WI38 (cell line): ENCODE results near the gene COIL.

Source experiments
- H3K4me3 ChIP-seq: 2 replicates; pipeline ENCODE4 v1.5.1; 2011; ENCODE audit warnings: low read depth, mild to moderate bottlenecking, control low read depth, low read length
- TF ChIP-seq, protein P1 (sequence below): IDR thresholded peaks from 2 replicates; pipeline ENCODE4 v1.5.1; 2012; ENCODE audit warnings: low read depth, mild to moderate bottlenecking, control low read depth, low read length

COIL gene

DNA sequence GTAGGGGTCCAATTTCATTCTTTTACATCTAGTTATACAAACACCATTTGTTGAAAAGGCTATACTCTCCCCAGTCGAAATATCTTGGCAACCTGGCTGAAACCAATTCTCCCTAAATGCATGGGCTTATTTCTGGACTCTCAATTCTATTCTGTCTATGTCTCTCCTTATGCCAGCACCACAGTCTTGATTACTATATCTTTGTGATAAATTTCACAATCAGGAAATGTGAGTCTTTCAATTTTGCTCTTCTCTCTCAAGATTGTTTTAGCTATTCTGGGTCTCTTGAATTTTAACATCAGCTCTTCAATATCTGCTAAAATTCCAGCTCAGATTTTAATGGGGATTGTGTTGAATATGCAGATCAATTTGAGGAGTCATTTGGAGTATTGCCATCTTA, 41.1 kb downstream of the COIL start:
- TF ChIP-seq, protein P1, sequence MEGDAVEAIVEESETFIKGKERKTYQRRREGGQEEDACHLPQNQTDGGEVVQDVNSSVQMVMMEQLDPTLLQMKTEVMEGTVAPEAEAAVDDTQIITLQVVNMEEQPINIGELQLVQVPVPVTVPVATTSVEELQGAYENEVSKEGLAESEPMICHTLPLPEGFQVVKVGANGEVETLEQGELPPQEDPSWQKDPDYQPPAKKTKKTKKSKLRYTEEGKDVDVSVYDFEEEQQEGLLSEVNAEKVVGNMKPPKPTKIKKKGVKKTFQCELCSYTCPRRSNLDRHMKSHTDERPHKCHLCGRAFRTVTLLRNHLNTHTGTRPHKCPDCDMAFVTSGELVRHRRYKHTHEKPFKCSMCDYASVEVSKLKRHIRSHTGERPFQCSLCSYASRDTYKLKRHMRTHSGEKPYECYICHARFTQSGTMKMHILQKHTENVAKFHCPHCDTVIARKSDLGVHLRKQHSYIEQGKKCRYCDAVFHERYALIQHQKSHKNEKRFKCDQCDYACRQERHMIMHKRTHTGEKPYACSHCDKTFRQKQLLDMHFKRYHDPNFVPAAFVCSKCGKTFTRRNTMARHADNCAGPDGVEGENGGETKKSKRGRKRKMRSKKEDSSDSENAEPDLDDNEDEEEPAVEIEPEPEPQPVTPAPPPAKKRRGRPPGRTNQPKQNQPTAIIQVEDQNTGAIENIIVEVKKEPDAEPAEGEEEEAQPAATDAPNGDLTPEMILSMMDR, result no peak
- H3K4me3 ChIP-seq, result no peak overlapping the region

DNA sequence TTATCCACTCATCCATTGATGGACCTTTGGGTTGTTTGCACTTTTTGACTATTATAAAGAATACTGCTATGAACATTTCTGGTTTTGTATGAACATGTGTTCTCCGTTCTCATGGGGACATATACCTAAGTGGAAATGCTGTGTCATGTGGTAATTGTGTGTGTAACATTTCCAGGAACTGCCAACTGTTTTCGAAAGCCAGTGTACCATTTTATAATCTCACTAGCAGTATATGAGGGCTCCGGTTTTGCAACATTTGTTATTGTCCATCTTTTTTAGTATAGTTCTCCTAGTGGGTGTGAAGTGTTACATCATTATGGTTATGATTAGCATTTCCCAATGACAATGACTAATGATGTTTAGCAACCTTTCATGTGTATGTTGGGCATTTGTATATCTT, 41.9 kb downstream of the COIL start:
- no peak overlapping the region for H3K4me3 ChIP-seq
- TF ChIP-seq, protein P1, result no peak

DNA sequence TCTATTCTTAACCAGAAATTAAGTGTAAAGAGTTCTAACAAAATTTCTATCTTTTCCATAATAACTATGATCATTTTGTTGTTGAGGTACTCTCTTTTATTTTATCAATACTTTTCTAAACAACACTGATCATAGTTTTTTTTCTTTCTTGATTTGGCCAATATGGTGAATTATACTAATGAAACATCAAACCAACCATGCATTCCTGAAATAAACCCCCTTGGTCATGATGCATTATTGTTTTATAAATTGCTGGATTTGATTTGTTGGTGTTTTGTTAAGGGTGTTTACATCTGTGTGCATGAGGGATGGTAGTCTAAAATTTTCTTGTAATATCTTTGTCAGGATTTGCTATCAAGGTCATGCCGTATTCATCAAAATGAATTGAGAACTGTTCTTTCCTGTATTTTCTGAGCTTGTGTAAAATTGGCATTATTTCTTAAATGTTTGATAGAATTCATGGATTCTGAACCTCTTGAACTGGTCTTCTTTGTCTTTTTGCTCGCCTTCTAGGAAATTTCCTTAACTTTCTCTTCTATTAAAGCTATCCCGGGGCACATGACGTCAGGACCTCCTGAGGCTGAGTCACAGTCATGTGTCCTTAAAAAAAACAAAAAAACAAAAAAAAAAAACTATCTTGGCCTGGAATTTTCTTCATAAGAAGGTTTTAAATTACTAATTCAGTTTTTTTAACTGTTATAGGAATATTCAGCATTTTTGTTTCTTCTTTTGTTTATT, 43.1 kb downstream of the COIL start:
- TF ChIP-seq, protein P1, result no peak
- no peak overlapping the region for H3K4me3 ChIP-seq

DNA sequence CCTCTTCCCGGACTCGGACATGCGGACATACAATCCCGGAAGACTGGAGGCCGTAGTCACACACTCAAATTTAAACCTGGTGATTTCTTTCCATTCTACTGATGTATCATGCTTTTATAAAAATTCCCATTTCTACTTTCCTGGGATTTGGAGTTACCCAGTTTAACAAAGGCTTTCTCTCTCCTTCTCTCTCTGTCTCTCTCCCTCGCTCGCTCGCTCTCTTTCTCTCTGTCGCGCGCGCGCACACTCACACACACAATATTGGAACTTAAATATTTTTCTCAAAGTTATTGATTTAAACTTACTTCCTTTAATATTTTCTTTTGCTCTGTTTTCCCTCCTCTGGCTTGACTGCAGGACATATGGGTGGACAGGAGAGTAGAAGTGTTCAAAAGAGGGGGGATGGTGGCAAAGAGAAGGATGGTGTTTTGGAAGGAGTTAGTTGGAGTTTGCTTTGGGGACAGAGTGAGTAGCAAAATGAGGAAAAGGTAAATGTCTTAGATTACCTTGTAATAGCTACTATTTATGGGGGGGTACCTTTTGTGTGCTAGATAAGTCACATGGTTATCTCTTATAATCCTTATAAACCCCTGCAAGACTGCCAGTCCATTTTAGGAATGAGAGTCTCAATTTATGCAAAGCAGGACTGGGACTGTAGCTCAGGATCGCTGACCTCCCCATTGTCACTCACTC, 46.1 kb downstream of the COIL start:
- TF ChIP-seq, protein P1, result no peak
- H3K4me3 ChIP-seq, result peak overlapping the region; percentile 90

DNA sequence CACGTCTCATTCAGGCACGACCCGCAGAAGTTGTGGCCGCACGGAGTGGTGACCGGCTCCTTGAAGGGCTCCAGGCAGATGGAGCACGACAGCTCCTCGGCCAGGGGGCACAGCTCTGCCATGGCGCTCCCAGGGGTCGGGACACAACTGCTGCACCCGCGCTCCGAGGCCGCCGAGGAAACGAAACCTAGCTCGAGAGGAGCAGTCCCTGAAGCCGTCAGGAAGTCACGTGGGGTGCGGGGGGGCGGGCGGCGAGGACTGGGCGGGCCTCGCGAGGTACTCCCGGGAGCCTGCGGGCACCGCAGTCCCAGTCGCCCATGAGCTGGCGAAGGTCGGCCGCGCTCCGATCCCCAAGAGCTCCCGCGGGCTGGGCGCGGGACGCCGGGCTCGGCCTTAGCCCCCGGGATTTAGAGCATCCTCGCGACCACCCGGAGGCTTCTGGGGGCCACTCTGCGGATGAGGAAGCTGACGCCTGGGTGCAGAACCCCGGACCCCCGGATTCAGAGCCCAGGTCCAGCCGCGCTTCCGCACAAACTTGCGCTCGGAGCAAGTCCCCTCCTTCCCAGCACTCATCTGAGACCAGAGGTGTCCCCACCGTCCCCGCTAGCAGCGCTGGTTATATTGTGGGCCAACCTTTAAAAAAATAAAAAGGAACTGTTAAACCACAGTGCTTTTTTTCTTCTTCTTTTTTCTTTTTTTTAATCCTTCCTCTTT, 46.8 kb downstream of the COIL start, which contains the start of gene TRIM25:
Gene TRIM25, minus strand, starts transcription at position 183 of the 714 bp plus-strand sequence. Its CDS starts 61 bp downstream, at position 122.
- TF ChIP-seq, protein P1, result no peak
- peak within 1 kb of the TSS; percentile 90 for H3K4me3 ChIP-seq

DNA sequence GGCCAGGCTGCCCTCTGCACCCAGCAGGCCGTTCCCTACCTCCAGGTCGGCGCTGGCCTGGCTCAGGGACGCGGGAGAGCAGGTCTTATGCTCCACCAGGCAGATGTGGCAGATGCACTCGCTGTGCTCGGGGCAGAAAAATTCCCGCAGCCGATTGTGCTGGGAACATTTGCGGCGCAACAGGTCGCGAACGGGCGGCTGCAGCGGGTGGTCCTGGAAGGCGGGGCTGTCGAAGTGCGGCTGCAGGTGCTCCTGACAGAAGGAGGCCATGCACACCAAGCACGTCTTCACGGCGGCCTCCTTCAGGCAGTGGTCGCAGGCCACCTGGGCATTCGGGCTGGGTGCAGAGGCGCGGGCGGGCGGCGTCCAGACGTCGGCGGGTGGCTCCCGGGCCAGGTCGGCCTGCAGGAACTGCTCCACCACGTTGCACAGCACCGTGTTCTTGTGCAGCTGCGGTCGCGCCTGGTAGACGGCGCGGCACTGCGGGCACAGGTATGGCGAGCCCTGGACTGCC, 47.4 kb downstream of the COIL start:
- peak overlapping the region; percentile 90 for H3K4me3 ChIP-seq
- TF ChIP-seq, protein P1, result no peak
